Activated CD4-positive, alpha-beta T cell treated with anti-CD3 and anti-CD28 coated beads, Interleukin-2, amount 50 U/mL, for 16 hours (primary cell): Measurements from ENCODE around the gene MAPK10.

Experiments
- DNase-seq: peaks from one replicate; pipeline ENCODE4 v3.0.0-alpha.2; 2020

The MAPK10 gene

GRCh38 chr4:85961887-85962286 is 398.0 kb downstream of the MAPK10 start:
- no peak for DNase-seq

- no peak for DNase-seq
Observed at GRCh38 chr4:85956293-85956945, 403.4 kb downstream of the MAPK10 start.

GRCh38 chr4:85955620-85956292 is 404.1 kb downstream of the MAPK10 start:
- no peak for DNase-seq

GRCh38 chr4:85953651-85954018 is 406.2 kb downstream of the MAPK10 start:
- no peak for DNase-seq

GRCh38 chr4:85952972-85953650 is 406.7 kb downstream of the MAPK10 start:
- DNase-seq = no peak

- no peak for DNase-seq
Observed at GRCh38 chr4:85952528-85952927, 407.3 kb downstream of the MAPK10 start.

- DNase-seq = no peak
Observed at GRCh38 chr4:85951099-85951498, 408.8 kb downstream of the MAPK10 start.

GRCh38 chr4:85946821-85947220 is 413.0 kb downstream of the MAPK10 start:
- no peak for DNase-seq

- no peak for DNase-seq
Observed at GRCh38 chr4:85942107-85942506, 417.7 kb downstream of the MAPK10 start.

GRCh38 chr4:85940151-85940550 is 419.7 kb downstream of the MAPK10 start:
- DNase-seq = no peak
